NCI-H1930 (cell line): Measurements from ENCODE around the gene IL1RAP.

Source experiments
- DNase-seq, 2 experiments: peaks; one replicate each; lab custom pipeline; 2025; lab: John Stamatoyannopoulos, UW

IL1RAP gene

GRCh38 chr3:190542846-190543245 is 29.0 kb downstream of the IL1RAP start:
- DNase-seq: no peak

- DNase-seq: no peak
These were observed 29.8 kb downstream of the IL1RAP start for GRCh38 chr3:190543671-190544070.

- DNase-seq: no peak
These were observed 31.3 kb downstream of the IL1RAP start for GRCh38 chr3:190545191-190545590.

- DNase-seq: no peak
These were observed 33.1 kb downstream of the IL1RAP start for GRCh38 chr3:190546881-190547510.

GRCh38 chr3:190548031-190548656 is 34.3 kb downstream of the IL1RAP start:
- DNase-seq: no peak

- DNase-seq: no peak
These were observed 38.1 kb downstream of the IL1RAP start for GRCh38 chr3:190552021-190552420.

GRCh38 chr3:190552969-190553759 is 39.3 kb downstream of the IL1RAP start:
- DNase-seq: no peak

GRCh38 chr3:190554197-190554596 is 40.3 kb downstream of the IL1RAP start:
- no peak for DNase-seq

- no peak for DNase-seq
These were observed 42.5 kb downstream of the IL1RAP start for GRCh38 chr3:190556351-190556750.

GRCh38 chr3:190557296-190557695 is 43.4 kb downstream of the IL1RAP start:
- DNase-seq: no peak

GRCh38 chr3:190558316-190558715 is 44.4 kb downstream of the IL1RAP start:
- DNase-seq: no peak

GRCh38 chr3:190558796-190559195 is 44.9 kb downstream of the IL1RAP start:
- DNase-seq: no peak

- no peak for DNase-seq
These were observed 46.4 kb downstream of the IL1RAP start for GRCh38 chr3:190560013-190560895.

GRCh38 chr3:190562866-190563510 is 49.1 kb downstream of the IL1RAP start:
- DNase-seq: no peak

- DNase-seq: no peak
These were observed 50.3 kb downstream of the IL1RAP start for GRCh38 chr3:190564175-190564574.

GRCh38 chr3:190566043-190566933 is 52.4 kb downstream of the IL1RAP start:
- no peak for DNase-seq

- no peak for DNase-seq
These were observed 54.2 kb downstream of the IL1RAP start for GRCh38 chr3:190568036-190568435.

- DNase-seq: no peak
These were observed 60.6 kb downstream of the IL1RAP start for GRCh38 chr3:190574473-190574872.

- DNase-seq: no peak
These were observed 61.7 kb downstream of the IL1RAP start for GRCh38 chr3:190575437-190576185.

- no peak for DNase-seq
These were observed 63.3 kb downstream of the IL1RAP start for GRCh38 chr3:190577225-190577624.
